GM21737 (cell line): ENCODE results near the gene ASIC3.
"Not testable (repeated sequence)": the region's sequence is repeated elsewhere in the genome, so short reads cannot be mapped to it uniquely, and the experiment has no call there.

ENCODE experiments used
- ATAC-seq: cut with Tn5 transposase; IDR thresholded peaks from one replicate; pipeline ENCODE4 v1.9.1; 2021; ENCODE audit warnings: mild to moderate bottlenecking, moderate library complexity; ENCODE audit not compliant: unreplicated experiment

ASIC3 gene

GRCh38 chr7:151032936-151033863, 15.1 kb upstream of the ASIC3 start:
- no peak for ATAC-seq

GRCh38 chr7:151033864-151034249, 14.5 kb upstream of the ASIC3 start:
- no peak for ATAC-seq

GRCh38 chr7:151034312-151035025, 13.9 kb upstream of the ASIC3 start:
- no peak for ATAC-seq

GRCh38 chr7:151035026-151035717, 13.2 kb upstream of the ASIC3 start:
- ATAC-seq: no peak

- no peak for ATAC-seq
Observed at GRCh38 chr7:151035902-151036301, 12.4 kb upstream of the ASIC3 start.

GRCh38 chr7:151038951-151039849, 9.1 kb upstream of the ASIC3 start:
- ATAC-seq: no peak

- no peak for ATAC-seq
Observed at GRCh38 chr7:151039850-151040548, 8.3 kb upstream of the ASIC3 start.

GRCh38 chr7:151040616-151041375, 7.5 kb upstream of the ASIC3 start:
- no peak for ATAC-seq

GRCh38 chr7:151043449-151043848, 4.9 kb upstream of the ASIC3 start:
- ATAC-seq: not testable (repeated sequence)

- no peak for ATAC-seq
Observed at GRCh38 chr7:151043959-151044358, 4.4 kb upstream of the ASIC3 start.

- ATAC-seq: no peak
Observed at GRCh38 chr7:151045262-151045661, 3.1 kb upstream of the ASIC3 start.

- no peak for ATAC-seq
Observed at GRCh38 chr7:151045967-151046366, 2.4 kb upstream of the ASIC3 start.

GRCh38 chr7:151046603-151047573, 1.4 kb upstream of the ASIC3 start:
- no peak for ATAC-seq

- ATAC-seq: no peak
Observed at GRCh38 chr7:151048911-151049463, 656 bp downstream of the ASIC3 start.

GRCh38 chr7:151051108-151051507, 2.8 kb downstream of the ASIC3 start:
- ATAC-seq: no peak

- no peak for ATAC-seq
Observed at GRCh38 chr7:151053096-151053495, 4.8 kb downstream of the ASIC3 start.

GRCh38 chr7:151053751-151054150, 5.4 kb downstream of the ASIC3 start:
- ATAC-seq: no peak

- ATAC-seq: no peak
Observed at GRCh38 chr7:151056283-151056665, 7.9 kb downstream of the ASIC3 start.
